ENCODE measurements around the gene SH3RF2. TPM values are rescaled to one million over a fixed set of nuclear protein-coding genes. Genes with fewer than 3 reads are reported as not detected.
A peak's percentile ranks its signal among the peaks of the same experiment; 100 is the strongest.

SH3RF2 gene
- total RNA-seq, 6 experiments from 2014 or later, result 0.43 to 1.7 (median 0.66) TPM

- no peak for DNase-seq
- H3K36me3 Mint-ChIP-seq (ENCODE audit: low read depth), result no peaks in the 10 kb centered on the region
- H3K27me3 Mint-ChIP-seq (ENCODE audit: insufficient read depth), result peaks cover 28% of the 10 kb centered on the region
- no peak overlapping the region for H3K4me3 Mint-ChIP-seq
- peaks cover 18% of the 10 kb centered on the region for H3K4me1 Mint-ChIP-seq (ENCODE audit: low read depth)
- TF ChIP-seq CTCF (IDR thresholded peaks at IDR 0.05), result no peak
- H3K27ac Mint-ChIP-seq, result no peak overlapping the region
- H3K9me3 Mint-ChIP-seq, result no peaks in the 10 kb centered on the region
Observed at GRCh38 chr5:145915970-145916638, 20.3 kb upstream of the SH3RF2 start.

GRCh38 chr5:145917288-145917687, 19.1 kb upstream of the SH3RF2 start:
- no peaks in the 10 kb centered on the region for H3K9me3 Mint-ChIP-seq
- peaks cover 27% of the 10 kb centered on the region for H3K4me1 Mint-ChIP-seq (ENCODE audit: low read depth)
- DNase-seq, result no peak

GRCh38 chr5:145918397-145918796, 18.0 kb upstream of the SH3RF2 start:
- H3K27ac Mint-ChIP-seq, result no peak overlapping the region
- no peak overlapping the region for H3K4me3 Mint-ChIP-seq
- no peak for DNase-seq
- no peaks in the 10 kb centered on the region for H3K9me3 Mint-ChIP-seq
- peaks cover 33% of the 10 kb centered on the region for H3K4me1 Mint-ChIP-seq (ENCODE audit: low read depth)
- no peaks in the 10 kb centered on the region for H3K36me3 Mint-ChIP-seq (ENCODE audit: low read depth)
- no peak for TF ChIP-seq CTCF (IDR thresholded peaks at IDR 0.05)
- H3K27me3 Mint-ChIP-seq (ENCODE audit: insufficient read depth), result peaks cover 24% of the 10 kb centered on the region

More at GRCh38 chr5:145917288-145917687, 19.1 kb upstream of the SH3RF2 start:
- no peak overlapping the region for H3K4me3 Mint-ChIP-seq
- no peak overlapping the region for H3K27ac Mint-ChIP-seq
- H3K36me3 Mint-ChIP-seq (ENCODE audit: low read depth), result no peaks in the 10 kb centered on the region
- no peak for TF ChIP-seq CTCF (IDR thresholded peaks at IDR 0.05)
- H3K27me3 Mint-ChIP-seq (ENCODE audit: insufficient read depth), result peaks cover 28% of the 10 kb centered on the region

GRCh38 chr5:145919413-145919812, 17.0 kb upstream of the SH3RF2 start:
- no peak for TF ChIP-seq CTCF (IDR thresholded peaks at IDR 0.05)
- no peak for DNase-seq
- Mint-ChIP-seq H3K9me3 (no peaks in the 10 kb centered on the region), H3K27me3 (ENCODE audit: insufficient read depth) (peaks cover 24% of the 10 kb centered on the region), H3K27ac (no peak overlapping the region), H3K36me3 (ENCODE audit: low read depth) (no peaks in the 10 kb centered on the region), H3K4me1 (ENCODE audit: low read depth) (peaks cover 43% of the 10 kb centered on the region), H3K4me3 (no peak overlapping the region)

- Mint-ChIP-seq H3K4me1 (ENCODE audit: low read depth) (peaks cover 56% of the 10 kb centered on the region), H3K9me3 (no peaks in the 10 kb centered on the region), H3K36me3 (ENCODE audit: low read depth) (no peaks in the 10 kb centered on the region), H3K27me3 (ENCODE audit: insufficient read depth) (peaks cover 23% of the 10 kb centered on the region), H3K4me3 (no peak overlapping the region), H3K27ac (no peak overlapping the region)
- TF ChIP-seq CTCF (IDR thresholded peaks at IDR 0.05), result peak; percentile 51
- DNase-seq, result no peak
Observed at GRCh38 chr5:145920542-145921210, 15.7 kb upstream of the SH3RF2 start.

Measured in HFFc6 (cell line).